Measurements from ENCODE around the gene KPNA2.
A peak's percentile ranks its signal among the peaks of the same experiment; 100 is the strongest.
"Not testable (repeated sequence)": the region's sequence is repeated elsewhere in the genome, so short reads cannot be mapped to it uniquely, and the experiment has no call there.

KPNA2 gene

GRCh38 chr17:68035523-68036303, at the start of gene KPNA2:
Gene KPNA2 (plus strand): TSS chr17:68035735. CDS start chr17:68037133, 1,398 bp downstream.
- DNase-seq, result peak; percentile 98

DNA sequence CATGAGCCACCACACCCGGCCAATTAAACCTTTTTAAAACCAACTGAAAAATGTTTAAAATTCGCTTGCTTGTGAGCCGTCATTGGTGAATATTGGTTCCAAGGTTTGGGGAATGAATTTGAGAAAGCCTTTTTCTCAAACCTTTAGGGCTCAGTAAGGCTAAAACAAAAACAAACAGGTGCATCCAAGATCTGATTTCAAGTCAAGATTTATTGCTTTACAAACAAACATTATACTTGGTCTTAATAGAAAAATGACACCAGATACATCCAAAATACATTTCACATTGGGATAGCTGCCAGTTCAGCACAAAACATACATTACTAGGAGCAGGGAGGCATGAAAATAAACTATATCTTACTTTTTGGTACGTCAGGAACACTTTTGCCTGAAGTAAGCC, 44.6 kb upstream of the KPNA2 start:
- peak; percentile 73 for DNase-seq

DNA sequence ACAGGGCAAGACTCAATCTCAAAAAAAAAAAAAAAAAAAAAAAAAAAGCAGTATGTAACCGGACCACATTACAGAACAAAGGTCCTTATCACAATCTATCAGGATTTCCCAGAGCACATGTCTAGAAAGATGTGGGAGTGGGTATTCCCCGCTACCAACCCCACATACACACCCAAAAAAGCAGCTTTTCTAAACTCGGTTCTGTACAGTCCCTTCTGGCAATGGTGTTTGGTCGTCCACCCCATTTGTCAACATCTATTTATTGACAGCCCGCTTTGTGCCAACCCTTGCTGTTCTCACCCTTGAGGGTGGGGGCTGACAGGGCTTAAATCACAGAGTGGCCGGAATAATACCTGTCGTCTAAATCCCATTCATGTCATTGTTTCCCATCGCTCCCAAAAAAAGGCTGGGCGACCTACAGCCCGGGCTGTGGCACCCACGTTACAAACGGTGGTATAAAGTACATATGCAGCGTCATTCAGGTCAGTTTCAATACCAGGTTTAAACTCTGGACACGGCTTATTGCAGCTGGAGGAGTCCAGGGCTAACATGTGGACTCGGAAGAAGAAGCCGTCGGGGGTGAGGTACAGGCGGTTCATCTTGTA, 42.9 kb upstream of the KPNA2 start:
- no peak for DNase-seq

DNA sequence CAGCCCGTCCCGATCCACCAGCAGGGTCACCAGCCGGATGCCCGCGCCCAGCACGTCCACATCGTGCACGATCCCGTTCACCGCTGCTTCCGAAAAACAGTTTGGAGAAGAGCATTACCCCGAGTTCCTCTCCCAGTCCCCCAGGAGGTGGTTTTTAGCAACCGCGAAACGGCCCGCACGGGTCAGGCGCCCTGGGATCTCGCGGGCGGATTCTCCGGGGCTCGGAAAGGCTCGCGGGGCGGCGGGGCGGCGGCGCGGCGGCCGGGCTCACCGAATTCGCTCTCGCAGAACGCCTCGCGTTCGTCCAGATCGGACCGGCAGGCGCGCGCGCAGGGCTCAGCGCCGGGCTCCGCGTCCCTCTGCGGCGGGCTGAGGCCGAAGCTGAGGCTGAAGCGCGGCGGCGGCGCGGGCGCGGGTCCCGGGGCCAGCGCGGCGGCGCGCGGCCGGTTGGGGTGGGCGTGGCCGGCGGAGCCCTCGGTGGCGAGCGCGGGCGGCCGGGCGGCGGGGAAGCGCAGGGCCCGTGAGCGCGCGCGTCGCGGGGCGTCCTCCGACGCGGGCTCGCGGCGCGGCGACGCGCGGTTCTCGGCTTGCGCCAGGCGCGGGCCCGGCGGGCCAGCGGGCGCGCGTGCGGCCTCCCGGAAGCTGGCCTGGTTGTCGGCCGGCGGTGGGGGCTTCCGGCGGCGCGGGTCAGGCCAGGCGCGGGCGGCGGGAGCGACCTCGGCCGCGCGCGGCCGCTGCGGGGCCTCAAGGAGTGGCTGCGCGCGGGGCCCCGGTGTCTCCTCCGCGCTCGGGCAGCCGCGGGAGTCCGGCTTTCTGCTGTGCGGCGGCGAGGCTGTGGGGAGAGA, 42.2 kb upstream of the KPNA2 start:
- peak; percentile 57 for DNase-seq

DNA sequence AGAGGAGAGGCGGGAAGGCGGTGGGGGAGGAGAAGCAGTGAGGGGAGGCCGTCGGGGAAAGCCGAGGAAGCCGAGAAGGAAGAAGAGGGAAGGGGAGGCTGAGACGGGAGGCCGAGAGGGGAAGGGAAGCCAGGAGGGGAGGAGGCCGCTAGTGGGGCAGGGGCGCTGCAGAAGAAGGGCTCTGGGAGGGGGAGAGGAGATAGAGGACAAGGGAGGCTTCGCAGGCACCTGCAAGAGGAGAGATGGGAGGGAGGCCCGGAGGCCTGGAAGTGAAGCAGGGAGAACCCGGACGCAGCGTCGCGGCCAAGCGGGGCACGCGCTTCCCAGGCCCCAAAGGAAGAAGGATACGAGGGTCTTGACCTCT, 41.6 kb upstream of the KPNA2 start:
- peak; percentile 50 for DNase-seq

GRCh38 chr17:67994817-67995569, 40.5 kb upstream of the KPNA2 start:
- DNase-seq, result peak; percentile 53

DNA sequence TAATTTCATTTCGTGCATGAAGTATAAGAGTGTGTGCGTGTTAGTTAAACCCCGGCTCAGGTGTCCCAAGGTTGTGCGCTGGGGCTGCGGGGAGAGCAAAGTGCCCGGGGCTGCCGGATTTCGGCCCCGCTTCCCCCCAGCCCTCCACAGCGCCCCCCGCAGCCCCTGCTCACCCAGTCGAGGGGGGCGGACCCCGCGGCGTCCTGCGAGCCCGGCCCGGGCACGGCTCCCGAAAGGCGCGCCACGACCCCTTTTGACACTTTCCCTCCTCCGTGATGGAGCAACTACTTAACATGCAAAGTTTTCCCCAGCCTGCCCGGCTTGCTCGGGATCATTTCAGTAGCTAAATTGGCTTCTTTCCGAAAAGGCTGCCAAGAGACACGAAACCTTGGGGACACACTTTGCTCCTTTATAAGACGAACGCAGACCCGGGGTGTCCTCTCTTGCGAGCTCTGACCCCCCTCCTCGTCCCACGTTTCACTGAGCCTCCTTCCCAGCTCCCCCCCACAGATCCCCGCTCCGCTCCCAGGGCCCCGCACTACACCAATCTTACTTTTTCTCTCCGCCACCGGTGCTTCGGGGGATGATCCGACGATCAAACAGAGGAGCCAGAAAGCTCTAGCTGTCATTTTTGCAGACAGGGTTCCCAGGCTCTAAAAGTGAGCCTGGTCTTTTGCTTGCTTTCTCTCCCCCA, 39.8 kb upstream of the KPNA2 start:
- peak; percentile 12 for DNase-seq

DNA sequence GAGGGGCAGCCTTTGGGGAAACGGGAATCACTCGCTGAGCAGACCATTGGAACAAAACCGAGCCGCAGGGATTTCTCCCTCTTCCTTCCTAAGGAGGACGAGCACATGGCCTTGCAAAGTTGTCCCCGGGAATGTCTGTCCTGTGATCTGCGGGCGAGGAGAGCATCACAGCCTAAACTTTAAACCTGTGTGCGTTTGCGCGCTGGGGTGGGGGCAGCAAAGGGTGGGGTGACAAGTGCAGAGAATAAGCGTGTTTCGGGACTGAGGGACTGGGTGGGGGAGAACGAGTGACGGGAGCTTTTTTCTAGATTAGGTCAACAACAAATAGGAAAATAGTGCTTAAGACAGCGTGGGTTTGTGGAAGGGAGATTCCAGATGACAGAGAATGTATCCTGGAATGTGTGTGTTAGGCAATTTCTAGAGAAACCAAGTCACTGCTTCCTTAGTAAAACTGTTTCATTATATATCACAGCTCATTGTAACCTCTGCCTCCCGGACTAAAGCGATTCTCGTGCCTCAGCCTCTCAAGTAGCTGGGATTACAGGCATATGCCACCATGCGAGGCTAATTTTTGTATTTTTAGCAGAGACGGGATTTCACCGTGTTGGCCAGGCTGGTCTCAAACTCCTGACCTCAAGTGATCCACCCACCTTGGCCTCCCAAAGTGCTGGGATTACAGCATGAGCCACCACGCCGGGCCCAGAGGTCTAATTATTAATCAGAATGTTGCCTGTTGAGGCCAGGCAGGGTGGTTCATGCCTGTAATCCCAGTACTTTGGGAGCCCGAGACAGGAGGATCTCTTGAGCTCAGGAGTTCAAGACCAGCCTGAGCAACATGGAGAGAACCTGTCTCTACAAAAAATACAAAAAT, 39.0 kb upstream of the KPNA2 start, which contains the start of gene C17orf58:
Gene C17orf58, minus strand, starts transcription at position 169 of the 871 bp plus-strand sequence. CDS start 271 bp downstream, outside the sequence.
- not testable (repeated sequence) for DNase-seq

- no peak for DNase-seq
Observed at GRCh38 chr17:67998466-67998865, 37.1 kb upstream of the KPNA2 start.

GRCh38 chr17:67999291-67999911, 36.1 kb upstream of the KPNA2 start:
- DNase-seq, result no peak

GRCh38 chr17:68004201-68004600, 31.3 kb upstream of the KPNA2 start:
- no peak for DNase-seq

GRCh38 chr17:68006797-68007196, 28.7 kb upstream of the KPNA2 start:
- no peak for DNase-seq

- no peak for DNase-seq
Observed at GRCh38 chr17:68011199-68011665, 24.3 kb upstream of the KPNA2 start.

DNA sequence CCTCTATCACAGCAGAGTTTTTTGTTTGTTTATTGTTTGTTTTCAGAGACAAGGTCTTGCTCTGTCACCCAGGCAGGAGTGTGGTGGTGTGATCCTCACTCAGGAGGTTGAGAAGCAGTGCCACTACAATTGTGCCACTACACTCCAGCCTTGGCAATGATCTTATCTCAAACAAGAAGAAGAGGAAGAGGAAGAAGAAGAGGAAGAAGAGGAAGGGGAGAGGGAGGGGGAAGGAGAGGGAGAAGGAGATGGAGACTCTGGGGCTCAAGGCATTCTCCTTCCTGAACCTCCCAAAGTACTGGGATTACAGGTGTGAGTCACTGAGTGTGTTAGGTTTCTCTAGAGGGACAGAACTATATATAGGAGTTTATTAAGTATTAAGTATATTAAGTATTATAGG, 22.1 kb upstream of the KPNA2 start:
- DNase-seq, result no peak

- DNase-seq, result no peak
Observed at GRCh38 chr17:68015081-68015723, 20.3 kb upstream of the KPNA2 start.

DNA sequence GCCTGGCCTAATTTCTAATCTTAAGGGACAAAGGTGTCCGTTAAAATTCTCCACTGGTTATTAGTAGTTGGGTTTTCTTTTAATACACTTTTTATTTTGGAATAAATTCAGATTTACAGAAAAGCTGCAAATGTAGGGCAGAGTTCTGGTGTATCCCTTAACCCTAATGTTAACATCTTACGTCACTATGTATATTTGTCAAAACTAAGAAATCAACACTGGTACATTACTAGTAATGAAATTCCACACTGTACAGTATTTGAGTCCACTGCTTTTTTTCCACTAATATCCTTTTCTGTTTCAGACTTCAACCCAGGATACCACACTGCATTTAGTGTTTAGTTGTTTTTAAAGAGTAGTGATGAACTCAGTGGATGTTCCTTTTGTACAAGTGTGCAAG, 18.7 kb upstream of the KPNA2 start:
- no peak for DNase-seq

GRCh38 chr17:68018493-68018892, 17.0 kb upstream of the KPNA2 start:
- DNase-seq, result not testable (repeated sequence)

DNA sequence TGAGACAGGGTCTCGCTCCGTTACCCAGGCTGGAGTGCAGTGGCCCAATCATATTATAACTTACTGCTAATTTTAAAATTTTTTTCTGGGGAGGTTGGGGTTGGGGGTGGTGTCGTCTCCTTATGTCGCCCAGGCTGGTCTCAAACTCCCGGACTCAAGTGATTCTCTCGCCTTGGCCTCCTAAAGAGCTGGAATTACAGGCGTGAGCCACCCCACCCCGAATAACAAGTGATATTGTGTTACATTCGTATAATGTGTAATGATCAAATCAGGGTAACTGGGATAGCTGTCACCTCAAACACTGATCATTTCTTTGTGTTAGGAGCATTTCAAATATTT, 16.2 kb upstream of the KPNA2 start:
- no peak for DNase-seq

DNA sequence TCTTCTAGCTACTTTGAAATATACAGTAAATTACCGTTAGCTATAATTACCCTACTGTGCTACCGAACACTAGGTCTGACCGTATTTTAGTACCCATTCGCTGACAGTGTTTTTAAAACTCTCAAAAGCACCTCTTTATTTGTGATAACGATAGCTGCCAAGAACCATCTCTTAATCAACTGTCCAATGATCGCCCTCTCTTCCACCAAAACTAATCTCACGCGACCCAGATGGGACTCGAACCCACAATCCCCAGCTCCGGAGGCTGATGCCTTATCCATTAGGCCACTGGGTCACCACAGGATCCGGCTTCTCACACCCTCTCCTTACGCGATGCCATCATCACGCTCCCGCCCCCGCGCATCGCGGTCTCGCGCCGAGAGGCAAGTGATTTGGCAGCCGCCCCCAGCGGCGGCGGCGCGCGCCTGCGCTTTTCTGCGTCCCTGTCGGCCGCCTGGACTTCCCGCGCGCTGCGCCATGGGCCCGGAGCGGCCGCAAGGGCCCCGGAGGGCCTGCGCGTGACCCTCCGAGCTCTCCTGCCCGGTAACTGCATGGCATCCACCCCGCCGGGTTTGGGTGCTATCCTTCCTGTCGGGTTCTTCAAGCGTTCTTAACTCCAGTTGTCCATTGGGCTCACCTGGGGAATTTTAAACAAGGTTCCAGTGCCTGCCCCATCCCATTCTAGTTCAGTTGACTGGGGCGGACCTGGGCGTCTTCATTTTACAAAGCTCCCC, 15.7 kb upstream of the KPNA2 start:
- peak; percentile 91 for DNase-seq

DNA sequence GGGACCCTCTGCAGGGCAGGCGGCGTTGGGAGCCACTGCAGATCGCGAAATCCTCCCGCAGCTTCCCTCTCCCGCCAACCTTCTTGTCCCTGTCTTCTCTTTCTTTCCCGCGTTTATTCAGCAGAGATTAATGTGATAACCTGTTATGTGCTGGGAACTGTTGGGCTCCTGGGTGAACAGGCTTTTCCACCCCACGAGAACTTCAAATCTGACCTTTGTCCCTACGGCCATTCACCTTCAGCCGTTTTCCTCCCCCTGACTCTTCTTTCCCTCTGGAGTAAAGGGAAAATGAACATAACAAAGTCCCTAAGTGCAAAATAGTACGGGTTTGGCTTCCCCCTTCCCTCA, 15.2 kb upstream of the KPNA2 start:
- no peak for DNase-seq
